ENCODE results near the gene KCTD19.

Gene KCTD19

GRCh38 chr16:67346341-67346740, 19.8 kb upstream of the KCTD19 start:
- Histone ChIP-seq H3K4me1 (ENCODE audit: control insufficient read depth, insufficient read depth, low read length) (no peaks in the 10 kb centered on the region), H3K27ac (ENCODE audit: low read depth, low read length) (no peak overlapping the region), H3K36me3 (ENCODE audit: control insufficient read depth, insufficient read depth, low read length) (no peaks in the 10 kb centered on the region), H3K4me3 (ENCODE audit: low read length) (no peak overlapping the region), H3K9ac (ENCODE audit: low read length) (no peak overlapping the region), H3K27me3 (ENCODE audit: control insufficient read depth, insufficient read depth, low read length) (no peaks in the 10 kb centered on the region)

DNA sequence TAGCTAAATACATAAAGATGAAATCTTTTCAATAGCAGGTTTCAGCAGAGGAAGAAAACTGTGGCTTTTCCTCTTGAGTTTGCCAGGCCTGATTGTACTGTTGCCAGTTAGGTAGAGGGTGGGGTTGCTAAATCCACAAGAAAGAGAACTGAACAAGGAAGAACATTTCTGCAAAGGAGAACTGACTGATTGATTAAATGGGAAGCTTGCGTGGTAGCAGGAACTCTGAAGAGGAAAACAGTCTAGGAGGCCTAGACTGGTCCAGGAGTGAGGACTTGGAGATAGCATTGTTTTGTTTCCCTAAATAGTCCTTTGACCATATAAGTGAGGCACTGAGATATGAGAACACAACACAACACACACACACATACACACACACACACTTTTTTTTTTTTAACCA, 18.9 kb upstream of the KCTD19 start:
- H3K9ac ChIP-seq (ENCODE audit: low read length), result no peak overlapping the region

DNA sequence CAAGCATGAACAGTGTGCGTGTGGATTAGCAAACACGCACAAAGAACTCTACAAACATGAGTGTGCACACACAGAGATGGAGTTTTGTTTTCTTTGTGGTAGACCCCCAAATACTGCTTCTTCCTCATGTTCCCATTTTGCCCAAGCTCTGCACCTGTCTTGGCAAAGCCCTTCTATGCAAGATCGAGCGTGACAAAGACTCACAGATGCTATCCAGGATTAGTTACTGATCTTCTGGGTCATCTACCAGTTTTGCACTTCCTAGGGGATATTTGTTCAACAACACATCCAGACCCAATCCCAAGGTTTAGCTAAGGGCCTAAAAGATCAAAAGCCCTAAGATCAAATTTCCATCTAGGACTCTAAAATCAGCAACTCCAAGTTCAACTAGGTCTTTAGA, 16.1 kb upstream of the KCTD19 start:
- no peak overlapping the region for H3K9ac ChIP-seq (ENCODE audit: low read length)
- no peak overlapping the region for H3K27ac ChIP-seq (ENCODE audit: low read depth, low read length)
- no peak overlapping the region for H3K4me3 ChIP-seq (ENCODE audit: low read length)
- H3K36me3 ChIP-seq (ENCODE audit: control insufficient read depth, insufficient read depth, low read length), result no peaks in the 10 kb centered on the region
- no peaks in the 10 kb centered on the region for H3K4me1 ChIP-seq (ENCODE audit: control insufficient read depth, insufficient read depth, low read length)
- no peaks in the 10 kb centered on the region for H3K27me3 ChIP-seq (ENCODE audit: control insufficient read depth, insufficient read depth, low read length)

More for the DNA sequence above, 18.9 kb upstream of the KCTD19 start:
- Histone ChIP-seq H3K27me3 (ENCODE audit: control insufficient read depth, insufficient read depth, low read length) (no peaks in the 10 kb centered on the region), H3K4me3 (ENCODE audit: low read length) (no peak overlapping the region), H3K36me3 (ENCODE audit: control insufficient read depth, insufficient read depth, low read length) (no peaks in the 10 kb centered on the region), H3K4me1 (ENCODE audit: control insufficient read depth, insufficient read depth, low read length) (no peaks in the 10 kb centered on the region), H3K27ac (ENCODE audit: low read depth, low read length) (no peak overlapping the region)

DNA sequence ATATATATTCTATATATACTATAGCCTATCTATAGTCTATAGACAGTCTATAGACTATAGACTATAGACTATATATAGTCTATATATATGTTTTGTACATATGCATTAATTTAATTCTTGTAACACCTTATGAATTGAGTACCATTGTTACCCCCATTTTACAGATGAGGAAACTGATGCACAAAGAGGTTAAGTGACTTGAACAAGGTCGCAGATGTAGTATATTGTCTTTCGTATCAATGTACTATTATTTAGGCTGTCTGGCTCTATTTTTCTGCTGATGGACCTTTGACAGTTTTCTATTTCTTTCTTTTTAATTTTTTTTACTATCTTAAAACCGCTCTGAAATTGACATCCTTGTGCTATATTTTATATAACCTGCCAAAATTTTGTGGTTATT, 14.7 kb upstream of the KCTD19 start:
- Histone ChIP-seq H3K36me3 (ENCODE audit: control insufficient read depth, insufficient read depth, low read length) (no peaks in the 10 kb centered on the region), H3K27me3 (ENCODE audit: control insufficient read depth, insufficient read depth, low read length) (no peaks in the 10 kb centered on the region), H3K4me3 (ENCODE audit: low read length) (no peak overlapping the region), H3K4me1 (ENCODE audit: control insufficient read depth, insufficient read depth, low read length) (no peaks in the 10 kb centered on the region), H3K9ac (ENCODE audit: low read length) (no peak overlapping the region), H3K27ac (ENCODE audit: low read depth, low read length) (no peak overlapping the region)

GRCh38 chr16:67339453-67339852, 12.9 kb upstream of the KCTD19 start:
- no peak overlapping the region for H3K27ac ChIP-seq (ENCODE audit: low read depth, low read length)
- no peak overlapping the region for H3K9ac ChIP-seq (ENCODE audit: low read length)

DNA sequence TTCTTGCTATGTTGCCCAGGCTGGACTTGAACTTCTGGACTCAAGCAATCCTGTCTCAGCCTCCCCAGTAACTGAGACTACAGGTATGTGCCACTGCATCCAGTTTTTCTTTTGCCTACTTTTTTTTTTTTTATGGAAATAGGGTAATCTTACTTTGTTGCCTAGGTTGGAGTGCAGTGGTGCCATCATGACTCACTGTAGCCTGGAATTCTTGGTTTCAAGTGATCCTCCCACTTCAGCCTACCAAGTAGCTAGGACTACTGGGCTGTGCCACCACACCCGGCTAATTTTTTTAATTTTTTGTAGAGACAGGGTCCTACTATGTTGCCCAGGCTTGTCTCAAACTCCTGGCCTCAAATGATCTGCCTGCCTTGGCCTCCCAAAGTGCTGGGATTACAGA, 10.1 kb upstream of the KCTD19 start:
- Histone ChIP-seq H3K9ac (ENCODE audit: low read length) (no peak overlapping the region), H3K27me3 (ENCODE audit: control insufficient read depth, insufficient read depth, low read length) (no peaks in the 10 kb centered on the region), H3K36me3 (ENCODE audit: control insufficient read depth, insufficient read depth, low read length) (no peaks in the 10 kb centered on the region), H3K4me3 (ENCODE audit: low read length) (no peak overlapping the region), H3K4me1 (ENCODE audit: control insufficient read depth, insufficient read depth, low read length) (no peaks in the 10 kb centered on the region), H3K27ac (ENCODE audit: low read depth, low read length) (no peak overlapping the region)

More at GRCh38 chr16:67339453-67339852, 12.9 kb upstream of the KCTD19 start:
- H3K4me1 ChIP-seq (ENCODE audit: control insufficient read depth, insufficient read depth, low read length), result no peaks in the 10 kb centered on the region
- H3K36me3 ChIP-seq (ENCODE audit: control insufficient read depth, insufficient read depth, low read length), result no peaks in the 10 kb centered on the region
- H3K4me3 ChIP-seq (ENCODE audit: low read length), result no peak overlapping the region
- H3K27me3 ChIP-seq (ENCODE audit: control insufficient read depth, insufficient read depth, low read length), result no peaks in the 10 kb centered on the region

DNA sequence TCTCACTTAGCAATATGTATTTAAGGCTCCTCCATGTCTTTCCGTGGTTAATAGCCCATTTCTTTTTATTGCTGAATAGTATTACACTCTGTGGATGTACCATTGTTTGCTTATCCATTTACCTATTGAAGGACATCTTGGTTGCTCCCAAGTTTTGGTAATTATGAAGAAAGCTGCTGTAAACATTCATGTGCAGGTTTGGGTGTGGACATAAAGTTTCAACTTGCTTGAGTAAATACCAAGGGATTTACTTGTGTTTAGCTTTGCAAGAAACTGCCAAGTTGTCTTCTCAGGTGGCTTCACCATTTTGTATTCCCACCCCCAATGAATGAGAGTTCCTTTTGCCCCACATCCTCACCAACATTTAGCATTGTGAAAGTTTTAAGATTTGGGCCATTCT, 9.6 kb upstream of the KCTD19 start:
- Histone ChIP-seq H3K4me3 (ENCODE audit: low read length) (no peak overlapping the region), H3K27ac (ENCODE audit: low read depth, low read length) (no peak overlapping the region), H3K36me3 (ENCODE audit: control insufficient read depth, insufficient read depth, low read length) (no peaks in the 10 kb centered on the region), H3K9ac (ENCODE audit: low read length) (no peak overlapping the region), H3K27me3 (ENCODE audit: control insufficient read depth, insufficient read depth, low read length) (no peaks in the 10 kb centered on the region), H3K4me1 (ENCODE audit: control insufficient read depth, insufficient read depth, low read length) (no peaks in the 10 kb centered on the region)

GRCh38 chr16:67333315-67333714, 6.8 kb upstream of the KCTD19 start:
- H3K9ac ChIP-seq (ENCODE audit: low read length), result no peak overlapping the region
- H3K4me3 ChIP-seq (ENCODE audit: low read length), result no peak overlapping the region
- H3K36me3 ChIP-seq (ENCODE audit: control insufficient read depth, insufficient read depth, low read length), result no peaks in the 10 kb centered on the region

GRCh38 chr16:67329901-67330300, 3.4 kb upstream of the KCTD19 start:
- Histone ChIP-seq H3K27ac (ENCODE audit: low read depth, low read length) (no peak overlapping the region), H3K36me3 (ENCODE audit: control insufficient read depth, insufficient read depth, low read length) (no peaks in the 10 kb centered on the region), H3K4me3 (ENCODE audit: low read length) (no peak overlapping the region), H3K9ac (ENCODE audit: low read length) (no peak overlapping the region), H3K4me1 (ENCODE audit: control insufficient read depth, insufficient read depth, low read length) (peaks cover 3% of the 10 kb centered on the region), H3K27me3 (ENCODE audit: control insufficient read depth, insufficient read depth, low read length) (no peaks in the 10 kb centered on the region)

More at GRCh38 chr16:67333315-67333714, 6.8 kb upstream of the KCTD19 start:
- H3K27me3 ChIP-seq (ENCODE audit: control insufficient read depth, insufficient read depth, low read length), result no peaks in the 10 kb centered on the region
- H3K27ac ChIP-seq (ENCODE audit: low read depth, low read length), result no peak overlapping the region
- no peaks in the 10 kb centered on the region for H3K4me1 ChIP-seq (ENCODE audit: control insufficient read depth, insufficient read depth, low read length)

DNA sequence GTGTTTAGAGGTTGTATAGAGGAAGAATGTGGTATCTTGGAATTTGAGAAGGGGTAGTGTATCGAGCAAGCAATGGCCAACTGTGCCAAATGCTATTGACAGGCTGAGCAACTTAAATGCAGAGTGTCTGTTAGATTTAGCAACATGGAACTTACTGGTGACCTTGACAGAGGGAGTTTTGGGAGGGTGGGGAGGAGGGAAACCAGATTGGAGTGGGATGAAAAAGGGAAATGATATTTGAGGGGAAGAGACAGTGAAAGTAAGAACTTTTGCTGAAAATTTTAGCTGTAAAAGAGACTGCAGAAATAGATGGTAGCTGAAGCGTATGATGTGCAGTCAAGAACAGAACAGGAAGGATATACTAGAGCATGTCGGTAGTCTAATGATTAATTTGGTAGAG, 1.2 kb upstream of the KCTD19 start:
- H3K4me3 ChIP-seq (ENCODE audit: low read length), result no peak overlapping the region
- H3K27me3 ChIP-seq (ENCODE audit: control insufficient read depth, insufficient read depth, low read length), result no peaks in the 10 kb centered on the region
- no peaks in the 10 kb centered on the region for H3K36me3 ChIP-seq (ENCODE audit: control insufficient read depth, insufficient read depth, low read length)
- peaks cover 3% of the 10 kb centered on the region for H3K4me1 ChIP-seq (ENCODE audit: control insufficient read depth, insufficient read depth, low read length)
- H3K27ac ChIP-seq (ENCODE audit: low read depth, low read length), result no peak overlapping the region
- H3K9ac ChIP-seq (ENCODE audit: low read length), result no peak overlapping the region

DNA sequence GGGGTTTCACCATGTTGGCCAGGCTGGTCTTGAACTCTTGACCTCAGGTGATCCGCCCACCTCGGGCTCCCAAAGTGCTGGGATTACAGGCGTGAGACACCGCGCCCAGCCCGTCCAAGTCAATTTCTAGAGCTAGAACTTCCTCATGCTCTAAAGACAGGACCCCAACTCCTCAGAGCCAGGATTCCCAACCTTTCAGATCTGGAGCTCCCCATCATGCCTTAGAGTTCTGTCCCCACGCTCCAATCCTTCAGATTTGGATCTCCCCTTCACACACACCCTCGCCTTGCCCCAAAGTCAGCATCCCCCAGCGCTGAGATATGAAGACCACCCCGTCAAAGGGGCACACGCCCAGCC, 448 bp downstream of the KCTD19 start:
- Histone ChIP-seq H3K9ac (ENCODE audit: low read length) (peak overlapping the region; percentile 56), H3K36me3 (ENCODE audit: control insufficient read depth, insufficient read depth, low read length) (no peaks in the 10 kb centered on the region), H3K4me3 (ENCODE audit: low read length) (peak overlapping the region; percentile 59), H3K27ac (ENCODE audit: low read depth, low read length) (no peak overlapping the region), H3K4me1 (ENCODE audit: control insufficient read depth, insufficient read depth, low read length) (peaks cover 3% of the 10 kb centered on the region), H3K27me3 (ENCODE audit: control insufficient read depth, insufficient read depth, low read length) (no peaks in the 10 kb centered on the region)

- Histone ChIP-seq H3K36me3 (ENCODE audit: control insufficient read depth, insufficient read depth, low read length) (no peaks in the 10 kb centered on the region), H3K9ac (ENCODE audit: low read length) (no peak overlapping the region), H3K4me3 (ENCODE audit: low read length) (no peak overlapping the region), H3K4me1 (ENCODE audit: control insufficient read depth, insufficient read depth, low read length) (no peaks in the 10 kb centered on the region), H3K27me3 (ENCODE audit: control insufficient read depth, insufficient read depth, low read length) (no peaks in the 10 kb centered on the region), H3K27ac (ENCODE audit: low read depth, low read length) (no peak overlapping the region)
Observed at GRCh38 chr16:67317853-67318252, 8.7 kb downstream of the KCTD19 start.

DNA sequence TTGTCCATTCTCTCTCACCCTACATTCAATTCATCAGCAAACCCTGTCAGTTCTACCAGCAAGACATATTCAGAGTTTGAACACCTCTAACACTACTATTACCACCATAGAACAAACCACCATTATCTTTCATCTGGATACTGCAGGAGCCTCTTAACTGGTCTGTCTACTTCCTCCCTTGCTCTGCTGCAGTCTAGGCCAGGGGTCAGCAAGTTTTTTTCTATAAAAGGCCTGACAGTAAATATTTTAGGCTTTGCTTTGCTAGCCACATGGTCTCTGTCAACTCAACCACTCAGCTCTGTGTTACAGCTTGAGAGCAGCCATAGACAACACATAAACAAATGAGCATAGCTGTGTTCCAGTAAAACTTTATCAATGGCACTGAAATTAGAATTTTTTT, 13.8 kb downstream of the KCTD19 start:
- no peaks in the 10 kb centered on the region for H3K36me3 ChIP-seq (ENCODE audit: control insufficient read depth, insufficient read depth, low read length)
- no peak overlapping the region for H3K4me3 ChIP-seq (ENCODE audit: low read length)
- H3K27ac ChIP-seq (ENCODE audit: low read depth, low read length), result no peak overlapping the region
- no peaks in the 10 kb centered on the region for H3K27me3 ChIP-seq (ENCODE audit: control insufficient read depth, insufficient read depth, low read length)
- no peaks in the 10 kb centered on the region for H3K4me1 ChIP-seq (ENCODE audit: control insufficient read depth, insufficient read depth, low read length)
- no peak overlapping the region for H3K9ac ChIP-seq (ENCODE audit: low read length)
